Fibroblast of lung (primary cell): ENCODE data around the gene COL6A2. TPM values are rescaled to one million over a fixed set of nuclear protein-coding genes. Genes with fewer than 3 reads are reported as not detected.

Experiments
- DNase-seq, 2 donors: peaks; one replicate each; pipeline versions ENCODE4 v3.0.0 to v3.0.0-alpha.2; 2010; ENCODE audit warnings: low read depth in 2 of 2
- H2AFZ ChIP-seq: 2 replicates; pipeline ENCODE4 v1.5.1; 2012; ENCODE audit warnings: low read length, control low read depth, inconsistent platforms
- H3K27ac ChIP-seq: 2 replicates; pipeline ENCODE4 v1.5.1; 2011; ENCODE audit warnings: low read length, control low read depth; ENCODE audit not compliant: insufficient read depth
- H3K27me3 ChIP-seq: 2 replicates; pipeline ENCODE4 v1.5.1; 2011; ENCODE audit warnings: mild to moderate bottlenecking, low read length; ENCODE audit not compliant: control insufficient read depth, insufficient read depth
- H3K36me3 ChIP-seq: 2 replicates; pipeline ENCODE4 v1.5.1; 2011; ENCODE audit warnings: low read length; ENCODE audit not compliant: control insufficient read depth, insufficient read depth
- H3K4me1 ChIP-seq: 2 replicates; pipeline ENCODE4 v1.5.1; 2011; ENCODE audit warnings: low read length; ENCODE audit not compliant: control insufficient read depth, insufficient read depth; ENCODE audit errors: extremely low read depth
- H3K4me2 ChIP-seq: 2 replicates; pipeline ENCODE4 v1.5.1; 2011; ENCODE audit warnings: low read length, control low read depth; ENCODE audit not compliant: insufficient read depth; ENCODE audit errors: extremely low read depth
- H3K4me3 ChIP-seq, 4 experiments: fragments of 200-600 bp in 1 of 4; sonication (generic) in 1 of 4; replicated peaks in 1 of 4; 2 replicates each; pipeline ENCODE4 v1.5.1; 2011 to 2016; ENCODE audit warnings: low read length in 4 of 4, low read depth in 3 of 4, mild to moderate bottlenecking in 3 of 4, control low read depth in 2 of 4, inconsistent platforms in 1 of 4, mixed read lengths in 1 of 4; ENCODE audit not compliant: insufficient read depth in 1 of 4; ENCODE audit errors: control extremely low read depth in 1 of 4
- H3K79me2 ChIP-seq: 2 replicates; pipeline ENCODE4 v1.5.1; 2012; ENCODE audit warnings: mild to moderate bottlenecking, low read length, inconsistent platforms; ENCODE audit not compliant: control insufficient read depth, insufficient read depth
- H3K9ac ChIP-seq: 2 replicates; pipeline ENCODE4 v1.5.1; 2011; ENCODE audit warnings: mild to moderate bottlenecking, low read length, control low read depth; ENCODE audit not compliant: insufficient read depth
- H3K9me3 ChIP-seq: 2 replicates; pipeline ENCODE4 v1.5.1; 2012; ENCODE audit warnings: low read depth, low read length; ENCODE audit not compliant: control insufficient read depth, insufficient read depth
- H4K20me1 ChIP-seq: 2 replicates; pipeline ENCODE4 v1.5.1; 2011; ENCODE audit warnings: low read length; ENCODE audit not compliant: control insufficient read depth, insufficient read depth; ENCODE audit errors: extremely low read depth
- CTCF ChIP-seq, 2 donors: IDR thresholded peaks in 1 of 2; conservative IDR thresholded peaks in 1 of 2; 1 replicate in 1 of 2; 2 replicates in 1 of 2; pipeline ENCODE4 v1.5.1; 2011 to 2012; ENCODE audit warnings: low read length in 2 of 2, control low read depth in 1 of 2, inconsistent platforms in 1 of 2, low read depth in 1 of 2, mild to moderate bottlenecking in 1 of 2
- EZH2 ChIP-seq: IDR thresholded peaks from 2 replicates; pipeline ENCODE4 v1.5.1; 2012; ENCODE audit warnings: low read length, control low read depth, mild to moderate bottlenecking; ENCODE audit errors: missing control alignments
- polyA plus RNA-seq, 2 donors: library from polyadenylated mRNA; depleted of rRNA in 1 of 2; stranded (reverse) in 1 of 2; unstranded in 1 of 2; fragments of >200 nt; gene quantifications; 2 replicates each; pipeline ENCODE4 v1.2.1, GENCODE V29; 2011 to 2012; ENCODE audit warnings: missing spikeins in 1 of 2
- total RNA-seq: library from RNA; depleted of rRNA; stranded (reverse); fragments of >200 nt; gene quantifications from 2 replicates; pipeline ENCODE4 v1.2.1, GENCODE V29; 2014

The COL6A2 gene
- total and polyA plus RNA-seq, 2 donors (not counting 1 experiment from before 2014, with no cell fraction given) = 702 to 782 TPM

GRCh38 chr21:46154955-46155513, 57.1 kb downstream of the COL6A2 start:
- Histone ChIP-seq H3K27me3 (no peaks in the 10 kb centered on the region), H3K4me3 (no peak overlapping the region), H3K9me3 (no peaks in the 10 kb centered on the region), H3K4me2 (no peak overlapping the region), H3K36me3 (no peaks in the 10 kb centered on the region), H3K4me1 (peaks cover 2% of the 10 kb centered on the region), H3K79me2 (no peaks in the 10 kb centered on the region), H2AFZ (no peak overlapping the region), H3K27ac (no peak overlapping the region), H3K9ac (no peak overlapping the region), H4K20me1 (no peaks in the 10 kb centered on the region)
- DNase-seq = no peak
- no peak for TF ChIP-seq CTCF (conservative IDR thresholded peaks at IDR 0.05 in 1 of 2, IDR thresholded peaks at IDR 0.05 in 1 of 2; ENCODE audit: low read depth in 1 of 2, low read length in 2 of 2)
- no peak for TF ChIP-seq EZH2

GRCh38 chr21:46155514-46156377, 57.8 kb downstream of the COL6A2 start, which contains the start of gene FTCD:
FTCD (minus strand) TSS chr21:46155579; CDS start chr21:46155523, 56 bp downstream.
- no peak for DNase-seq
- H3K4me1 ChIP-seq = peaks cover 2% of the 10 kb centered on the region
- no peaks in the 10 kb centered on the region for H3K9me3 ChIP-seq
- H3K4me2 ChIP-seq = no peak within 1 kb of the TSS
- H3K79me2 ChIP-seq = no peaks in the 10 kb centered on the region
- no peak within 1 kb of the TSS for H2AFZ ChIP-seq
- no peak within 1 kb of the TSS for H3K4me3 ChIP-seq
- H3K36me3 ChIP-seq = no peaks in the 10 kb centered on the region
- no peaks in the 10 kb centered on the region for H3K27me3 ChIP-seq
- H3K9ac ChIP-seq = no peak within 1 kb of the TSS
- no peak within 1 kb of the TSS for H3K27ac ChIP-seq
- TF ChIP-seq EZH2 (no peak), CTCF (conservative IDR thresholded peaks at IDR 0.05 in 1 of 2, IDR thresholded peaks at IDR 0.05 in 1 of 2; ENCODE audit: low read depth in 1 of 2, low read length in 2 of 2) (no peak)
- H4K20me1 ChIP-seq = no peaks in the 10 kb centered on the region

GRCh38 chr21:46156378-46156645, 58.4 kb downstream of the COL6A2 start:
- DNase-seq = no peak
- Histone ChIP-seq H3K36me3 (no peaks in the 10 kb centered on the region), H3K79me2 (no peaks in the 10 kb centered on the region)

More at GRCh38 chr21:46156378-46156645, 58.4 kb downstream of the COL6A2 start:
- Histone ChIP-seq H3K27me3 (no peaks in the 10 kb centered on the region), H3K27ac (no peak overlapping the region), H2AFZ (no peak overlapping the region), H3K9me3 (no peaks in the 10 kb centered on the region), H3K4me1 (peaks cover 2% of the 10 kb centered on the region), H4K20me1 (no peaks in the 10 kb centered on the region), H3K4me3 (no peak overlapping the region), H3K4me2 (no peak overlapping the region), H3K9ac (no peak overlapping the region)
- TF ChIP-seq CTCF (conservative IDR thresholded peaks at IDR 0.05 in 1 of 2, IDR thresholded peaks at IDR 0.05 in 1 of 2; ENCODE audit: low read depth in 1 of 2, low read length in 2 of 2) (no peak), EZH2 (no peak)
